HG03521 (cell line): ENCODE measurements around the gene TSPAN5.
"Not testable (repeated sequence)": the region's sequence is repeated elsewhere in the genome, so short reads cannot be mapped to it uniquely, and the experiment has no call there.

ENCODE experiments used
- ATAC-seq: cut with Tn5 transposase; IDR thresholded peaks from one replicate; pipeline ENCODE4 v1.9.1; 2021; ENCODE audit warnings: mild to moderate bottlenecking, moderate library complexity; ENCODE audit not compliant: unreplicated experiment

TSPAN5 gene

GRCh38 chr4:98558471-98559169, 99.8 kb downstream of the TSPAN5 start:
- no peak for ATAC-seq

DNA sequence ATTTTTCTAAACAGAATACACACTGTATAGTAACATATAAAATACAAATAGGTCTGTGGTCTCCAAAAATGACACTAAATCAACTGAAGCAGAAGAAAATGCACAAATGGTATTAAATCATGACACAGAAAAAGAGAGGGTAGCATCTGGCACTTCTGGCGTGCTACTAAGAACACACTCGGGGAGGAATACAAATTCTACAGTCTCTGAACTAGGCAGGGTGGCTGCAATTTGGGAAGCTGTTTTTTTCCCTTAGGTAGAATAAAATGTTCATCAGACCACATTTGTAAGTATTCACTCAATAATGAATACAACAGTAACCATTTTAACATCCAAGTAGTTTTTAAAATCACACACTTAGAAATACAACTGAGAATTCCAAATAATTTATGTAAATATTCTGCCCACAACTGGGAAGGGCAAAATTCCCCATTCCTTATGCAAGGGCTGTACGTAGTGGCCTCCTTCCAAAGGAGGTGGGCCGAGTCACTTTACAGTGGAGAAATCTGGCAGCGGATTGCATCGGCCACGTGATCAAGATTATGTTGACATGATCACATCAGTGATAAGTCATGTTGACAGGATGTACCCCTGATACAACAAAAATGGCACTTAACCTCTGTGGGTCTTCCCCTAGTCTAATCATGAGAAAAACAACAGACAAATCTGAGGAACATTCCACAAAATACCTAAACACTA, 101.1 kb downstream of the TSPAN5 start:
- ATAC-seq: no peak

- no peak for ATAC-seq
Observed at GRCh38 chr4:98556451-98556850, 102.0 kb downstream of the TSPAN5 start.

DNA sequence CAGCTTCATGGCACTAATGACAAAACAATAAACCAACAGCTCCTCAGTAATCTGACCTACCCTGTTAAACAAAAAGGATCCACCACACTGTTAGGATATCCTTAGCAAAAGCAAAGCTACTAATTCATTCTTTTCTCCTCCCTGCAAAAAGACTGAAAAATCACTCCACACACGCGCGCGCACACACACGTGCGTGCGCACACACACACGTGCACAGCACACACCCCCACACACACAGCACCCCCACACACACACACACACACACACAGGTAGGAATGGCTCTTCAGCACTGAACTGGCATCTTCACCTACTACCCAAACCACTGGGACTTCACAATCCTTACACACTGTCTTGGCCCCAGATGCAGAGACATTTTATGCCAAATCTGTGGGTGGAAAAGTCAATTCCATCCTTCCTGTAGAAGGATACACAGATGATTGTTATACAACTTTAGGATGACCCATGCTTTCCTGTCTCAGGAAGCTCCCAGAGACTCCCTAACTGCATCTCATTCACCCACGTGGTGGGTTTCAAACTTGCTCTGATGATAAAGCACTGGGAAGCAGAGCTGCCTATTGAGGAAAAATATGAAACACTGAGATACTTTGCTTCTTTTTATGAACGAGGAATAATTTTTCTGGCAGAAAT, 102.5 kb downstream of the TSPAN5 start:
- no peak for ATAC-seq

DNA sequence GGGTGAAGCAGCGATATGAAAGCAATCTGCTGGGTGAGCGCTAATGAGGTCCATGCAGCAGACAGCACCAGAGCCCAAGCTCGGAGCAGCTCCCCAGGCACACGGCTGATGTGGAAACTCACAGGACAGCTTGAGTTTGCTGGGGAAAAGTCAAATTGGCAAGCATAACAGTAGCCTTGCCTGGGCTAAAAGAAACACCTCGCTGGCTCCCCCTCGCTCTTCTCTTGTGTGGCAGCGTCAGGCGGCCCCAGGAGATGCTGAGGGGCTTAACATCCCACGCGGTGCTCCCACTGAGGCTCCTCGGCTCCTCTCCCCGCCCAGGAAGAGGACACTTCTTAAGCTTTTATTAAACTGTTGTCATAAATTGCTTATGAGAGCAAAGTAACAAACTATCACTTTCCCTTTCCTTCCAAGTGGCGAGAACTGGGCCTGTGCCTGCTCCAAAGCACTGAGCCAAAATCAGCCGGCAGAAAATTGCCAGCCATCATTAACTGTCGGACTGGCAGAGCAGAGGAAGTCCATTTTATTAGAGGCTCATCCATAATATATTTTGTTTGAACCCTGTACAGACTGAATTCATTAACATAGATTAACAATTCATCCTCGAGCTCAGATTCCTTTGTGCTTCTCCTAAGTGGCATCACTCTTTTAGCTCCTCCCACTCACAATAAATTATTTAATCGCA, 111.4 kb downstream of the TSPAN5 start:
- ATAC-seq: no peak

DNA sequence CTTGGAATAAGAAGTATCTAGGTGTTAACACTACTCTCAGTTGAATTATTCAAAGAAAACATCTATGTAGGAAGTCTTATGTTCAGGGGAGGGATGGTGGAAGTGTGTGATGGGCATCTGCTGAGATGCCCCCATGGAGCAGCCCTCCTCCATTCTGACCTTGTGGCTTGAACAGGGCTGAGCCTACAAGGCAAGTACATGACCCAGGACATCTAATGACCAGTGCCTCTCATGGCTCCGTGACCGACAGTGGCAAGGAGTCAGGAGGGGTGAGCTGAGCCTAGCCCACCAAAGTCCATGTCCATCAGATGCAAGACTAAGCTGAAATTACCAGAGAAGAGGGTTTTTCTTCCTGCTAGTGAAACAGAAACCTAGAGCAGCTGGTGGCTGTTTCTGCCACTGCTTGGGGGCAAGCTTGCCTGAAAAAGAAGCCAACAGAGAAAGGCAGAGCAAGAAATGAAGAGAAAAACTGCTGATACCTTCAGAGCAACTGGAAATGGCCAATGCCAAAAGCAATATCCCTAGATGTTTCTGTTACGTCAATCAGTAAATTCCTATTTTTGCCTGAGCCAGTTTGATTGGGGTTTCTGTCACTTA, 113.5 kb downstream of the TSPAN5 start:
- ATAC-seq: no peak

DNA sequence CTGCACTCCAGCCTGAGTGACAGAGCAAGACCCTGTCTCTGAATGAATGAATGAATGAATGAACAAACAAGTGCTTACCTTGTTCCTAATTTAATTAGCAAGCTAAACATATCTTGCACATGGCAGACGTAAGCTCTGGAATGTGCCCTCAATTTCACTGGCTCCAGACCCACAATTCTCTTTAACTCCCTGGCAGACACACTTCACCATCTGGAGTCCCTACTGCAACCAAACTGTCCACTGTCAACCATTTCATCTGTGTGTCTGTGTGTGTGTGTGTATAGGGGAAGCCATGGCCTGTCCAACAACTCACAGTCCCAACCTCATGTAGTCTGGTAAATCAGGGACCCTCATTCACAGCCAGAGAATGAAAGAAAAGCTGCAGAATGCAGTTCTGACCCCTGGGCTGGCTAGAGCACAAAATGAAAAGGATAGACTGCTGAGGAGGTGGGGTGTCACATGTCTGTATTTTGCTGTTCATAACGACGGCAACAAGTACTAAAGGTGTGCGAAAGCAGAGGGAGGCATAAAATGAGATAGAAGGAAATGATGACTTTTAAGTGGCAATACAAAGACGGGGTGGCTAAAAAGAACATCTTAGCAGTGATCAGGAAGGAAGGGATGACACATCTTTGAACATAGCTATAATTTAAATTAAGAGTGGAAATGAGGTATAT, 114.1 kb downstream of the TSPAN5 start:
- ATAC-seq: no peak

DNA sequence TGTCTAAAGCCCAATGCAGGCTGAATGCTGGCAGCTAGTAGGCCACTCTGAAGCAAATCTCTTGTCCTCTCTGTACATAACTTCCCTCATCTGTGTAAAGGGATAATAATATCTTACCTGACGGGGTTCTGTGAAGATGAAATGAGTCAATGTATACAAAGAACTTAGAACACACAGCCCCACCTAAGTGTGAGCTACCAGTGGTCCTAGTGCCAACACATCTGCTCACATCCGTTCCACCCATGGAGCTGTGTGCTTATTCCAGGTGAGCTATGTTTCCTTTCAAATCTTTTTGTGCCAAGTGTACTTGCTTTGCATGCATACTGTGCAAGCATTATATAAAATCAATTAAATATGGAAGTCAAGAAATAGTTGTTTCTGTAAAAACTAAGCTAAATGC, 116.4 kb downstream of the TSPAN5 start:
- ATAC-seq: no peak

DNA sequence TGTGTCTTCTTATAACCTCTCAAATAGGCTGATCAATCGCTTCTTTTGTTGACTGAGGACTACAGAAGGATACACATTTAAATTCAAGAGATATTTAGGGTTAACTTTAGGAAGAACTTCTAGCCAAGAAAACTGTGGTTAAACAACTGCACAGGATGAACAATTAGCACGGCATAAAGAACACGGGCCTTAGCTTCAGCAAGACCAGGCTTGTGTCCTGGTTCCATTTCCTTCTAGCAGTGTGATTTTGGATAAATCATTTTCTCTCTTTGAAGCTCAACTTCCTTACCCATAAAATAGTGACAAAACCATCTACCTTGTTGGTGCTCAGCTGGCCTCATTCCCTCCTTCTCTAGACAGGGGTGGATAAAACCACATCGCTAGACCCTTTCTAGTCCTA, 117.6 kb downstream of the TSPAN5 start:
- ATAC-seq: no peak

DNA sequence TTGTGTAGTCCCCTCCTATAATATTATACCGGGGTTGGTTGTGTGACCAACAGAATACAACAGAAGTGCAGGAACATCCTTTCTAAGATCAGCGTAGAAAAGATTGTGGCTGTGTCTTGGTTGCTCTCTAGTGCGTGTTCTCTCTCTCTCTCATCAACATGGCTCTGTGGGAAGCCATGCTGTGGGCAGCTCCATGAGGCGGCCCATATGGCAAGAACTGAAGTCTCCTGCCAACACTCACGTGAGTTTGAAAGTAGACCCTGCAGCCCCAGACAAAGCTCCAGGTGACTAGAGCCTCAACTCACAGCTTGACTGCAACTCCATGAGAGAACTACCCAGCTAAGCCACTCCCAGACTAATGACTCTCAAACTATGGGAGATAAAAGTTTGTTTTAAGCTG, 118.7 kb downstream of the TSPAN5 start:
- no peak for ATAC-seq

GRCh38 chr4:98539299-98539698, 119.1 kb downstream of the TSPAN5 start:
- no peak for ATAC-seq

- ATAC-seq: no peak
Observed at GRCh38 chr4:98536631-98537030, 121.8 kb downstream of the TSPAN5 start.

DNA sequence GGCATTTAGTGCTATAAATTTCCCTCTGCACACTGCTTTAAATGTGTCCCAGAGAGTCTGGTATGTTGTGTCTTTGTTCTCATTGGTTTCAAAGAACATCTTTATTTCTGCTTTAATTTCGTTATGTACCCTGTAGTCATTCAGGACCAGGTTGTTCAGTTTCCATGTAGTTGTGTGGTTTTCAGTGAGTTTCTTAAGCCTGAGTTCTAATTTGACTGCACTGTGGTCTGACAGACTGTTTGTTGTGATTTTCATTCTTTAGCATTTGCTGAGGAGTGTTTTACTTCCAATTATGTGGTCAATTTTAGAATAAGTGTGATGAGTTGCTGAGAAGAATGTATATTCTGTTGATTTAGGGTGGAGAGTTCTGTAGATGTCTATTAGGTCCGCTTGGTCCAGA, 124.3 kb downstream of the TSPAN5 start:
- ATAC-seq: not testable (repeated sequence)

DNA sequence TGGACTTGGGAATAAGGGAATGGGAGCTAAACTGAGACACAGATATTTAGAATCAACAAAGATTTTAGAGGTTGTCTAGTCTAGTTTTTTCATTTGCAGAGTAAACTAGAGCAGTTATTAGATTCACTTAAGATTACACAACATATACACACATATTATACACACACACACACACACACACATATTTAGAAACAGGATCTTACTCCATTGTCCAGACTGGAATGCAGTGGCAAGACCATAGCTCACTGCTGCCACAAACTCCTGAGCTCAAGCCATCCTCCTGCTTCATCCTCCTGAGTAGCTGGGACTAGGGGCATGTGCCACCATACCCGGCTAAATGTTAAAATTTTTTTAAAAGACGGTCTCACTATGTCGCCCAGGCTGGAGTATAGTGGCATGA, 127.8 kb downstream of the TSPAN5 start:
- ATAC-seq: no peak

DNA sequence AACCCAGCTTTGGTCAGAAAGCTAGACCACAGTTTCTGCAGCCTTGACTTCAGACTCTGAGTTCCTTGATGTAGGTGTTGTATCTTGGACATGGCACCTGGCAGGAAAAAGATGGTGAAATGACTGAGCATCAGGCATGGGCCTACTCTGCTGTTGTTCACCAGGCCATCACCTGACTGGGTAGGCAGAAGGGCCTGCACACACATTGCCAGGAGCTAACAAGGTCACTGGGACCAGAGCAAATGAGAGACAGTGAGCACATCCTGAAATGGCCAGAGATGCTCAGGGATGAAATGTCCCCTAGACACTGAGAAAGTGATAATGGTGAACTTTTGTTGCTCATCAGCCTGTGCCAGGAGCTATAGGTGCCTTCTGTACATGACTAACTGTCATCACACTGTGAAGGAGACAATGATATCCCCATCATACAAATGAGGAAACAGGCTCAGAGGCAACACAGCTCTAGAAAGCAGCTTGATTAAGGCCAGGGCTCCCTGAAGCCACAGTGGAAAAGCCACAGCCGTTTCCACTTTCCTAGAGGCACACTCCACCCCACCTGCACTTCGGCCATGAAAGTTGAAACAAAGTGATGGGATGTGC, 128.3 kb downstream of the TSPAN5 start:
- no peak for ATAC-seq

DNA sequence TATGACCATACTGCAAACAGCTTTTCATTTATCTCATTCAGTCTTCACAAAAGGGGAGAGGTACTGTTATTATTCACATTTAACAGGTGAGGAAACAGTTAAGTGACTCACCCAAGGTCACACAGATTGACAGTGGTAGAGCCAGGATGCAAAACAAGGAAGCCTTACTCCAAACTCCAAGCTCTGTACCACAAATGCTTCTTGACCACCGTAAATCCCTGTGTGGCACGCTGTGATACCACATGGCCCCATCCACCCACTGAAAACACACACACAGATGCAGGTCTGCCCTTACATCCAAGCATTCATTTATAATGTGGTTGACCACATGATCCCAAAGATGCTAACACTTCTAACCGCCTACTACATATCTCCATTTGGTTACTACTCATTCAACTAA, 129.5 kb downstream of the TSPAN5 start:
- no peak for ATAC-seq

- no peak for ATAC-seq
Observed at GRCh38 chr4:98527534-98528269, 130.7 kb downstream of the TSPAN5 start.

DNA sequence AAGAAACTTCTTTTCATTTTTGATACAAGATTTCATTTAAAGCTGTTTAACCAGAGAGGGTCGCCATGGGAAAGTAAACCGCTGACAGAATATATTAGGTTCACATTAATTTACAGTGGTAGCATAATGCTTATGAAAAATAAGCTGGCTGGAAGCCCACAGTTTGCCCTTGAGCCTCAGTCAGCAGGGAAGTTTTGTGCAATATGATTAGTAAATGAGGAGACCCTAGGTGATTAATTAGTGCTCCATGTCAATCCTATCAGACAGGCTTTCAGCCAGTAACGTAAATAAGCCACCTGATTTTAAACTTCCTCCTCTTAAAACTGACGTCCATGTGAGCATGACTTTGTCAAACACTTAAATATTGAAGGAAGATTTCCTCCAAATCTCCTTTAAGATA, 134.2 kb downstream of the TSPAN5 start:
- no peak for ATAC-seq

- no peak for ATAC-seq
Observed at GRCh38 chr4:98522636-98523395, 135.6 kb downstream of the TSPAN5 start.
